HG02759 (cell line): Measurements from ENCODE around the gene DNAJB2.

Experiments used
- ATAC-seq: cut with Tn5 transposase; IDR thresholded peaks from one replicate; pipeline ENCODE4 v1.9.1; 2021; ENCODE audit warnings: mild to moderate bottlenecking, moderate library complexity; ENCODE audit not compliant: unreplicated experiment

DNAJB2 gene

DNA sequence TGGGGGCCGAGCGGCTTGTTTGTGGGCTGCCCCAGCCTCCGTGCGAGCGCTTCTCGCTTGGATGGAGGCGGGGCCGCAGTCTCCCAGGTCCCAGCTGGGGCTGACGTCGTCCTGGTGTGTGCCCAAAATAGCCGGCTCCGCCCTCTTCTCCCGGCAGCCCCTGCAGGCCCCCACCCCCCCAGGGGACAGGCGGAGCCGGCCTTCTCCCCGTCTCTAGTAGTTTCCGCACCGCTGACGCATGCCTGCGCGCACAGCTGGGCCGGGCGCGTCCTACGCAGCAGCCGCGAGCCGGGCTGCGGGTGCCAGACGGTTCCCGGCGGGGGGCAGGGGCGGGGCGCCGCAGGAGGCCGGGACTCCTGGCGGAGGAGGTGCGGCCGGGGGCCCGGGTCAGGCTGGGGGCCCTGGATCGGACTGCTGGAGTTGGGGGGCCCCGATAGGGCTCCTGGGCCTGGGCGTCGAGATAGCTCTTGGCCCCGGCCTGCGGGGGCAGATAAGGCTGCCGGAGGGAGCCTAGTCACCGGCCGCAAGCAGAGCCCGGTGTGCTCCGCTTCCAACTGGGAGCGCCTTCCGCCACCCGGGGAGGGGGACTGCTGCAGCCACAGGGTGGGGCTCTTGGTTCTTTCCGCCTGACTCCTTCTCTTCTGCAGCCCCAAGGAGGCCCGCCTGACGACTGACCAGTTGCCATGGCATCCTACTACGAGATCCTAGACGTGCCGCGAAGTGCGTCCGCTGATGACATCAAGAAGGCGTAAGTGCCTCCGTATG is at the start of gene DNAJB2:
Gene DNAJB2 (plus strand): TSS at position 216 of the 765 bp plus-strand sequence. CDS start 468 bp downstream, at position 684.
- peak; percentile 90 for ATAC-seq

DNA sequence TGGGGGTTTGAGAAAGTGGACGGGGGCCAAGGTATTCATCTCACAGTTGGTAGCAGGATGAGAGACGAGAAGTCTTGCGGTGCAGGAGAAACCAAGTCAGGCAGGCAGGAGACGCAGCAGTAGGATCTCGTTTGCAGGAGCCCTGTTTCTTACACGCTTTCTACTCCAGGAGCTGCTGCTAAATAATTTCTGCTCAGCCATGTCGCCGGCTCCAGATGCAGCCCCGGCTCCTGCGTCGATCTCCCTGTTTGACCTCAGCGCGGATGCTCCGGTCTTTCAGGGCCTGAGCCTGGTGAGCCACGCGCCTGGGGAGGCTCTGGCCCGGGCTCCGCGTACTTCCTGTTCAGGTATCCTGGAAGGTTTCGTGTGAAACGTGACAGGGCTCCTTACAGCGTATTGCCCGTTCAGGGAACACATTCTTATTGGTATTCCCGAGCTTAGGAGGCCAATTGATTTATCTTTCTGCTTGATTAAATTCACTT is 49.1 kb upstream of the DNAJB2 start:
- peak; percentile 0 for ATAC-seq

DNA sequence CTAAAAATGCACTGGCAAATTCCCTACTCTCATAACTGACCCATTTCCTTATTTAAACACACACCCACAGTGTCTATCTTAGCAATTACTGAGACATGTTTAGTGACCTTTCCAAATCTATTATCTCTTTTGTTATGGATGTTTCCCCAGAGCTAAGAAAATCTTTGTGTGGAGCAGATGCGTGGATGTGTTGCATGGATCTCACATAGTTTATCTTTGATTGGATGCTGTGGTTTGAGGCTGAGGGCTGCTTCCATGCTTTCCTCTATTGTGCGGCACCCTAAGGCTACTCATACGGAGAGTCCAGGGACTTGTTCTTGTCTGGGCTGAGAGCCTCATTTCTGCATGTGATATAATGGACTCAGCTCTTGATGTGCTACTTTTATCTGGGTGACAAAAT is 44.8 kb upstream of the DNAJB2 start:
- ATAC-seq: no peak

DNA sequence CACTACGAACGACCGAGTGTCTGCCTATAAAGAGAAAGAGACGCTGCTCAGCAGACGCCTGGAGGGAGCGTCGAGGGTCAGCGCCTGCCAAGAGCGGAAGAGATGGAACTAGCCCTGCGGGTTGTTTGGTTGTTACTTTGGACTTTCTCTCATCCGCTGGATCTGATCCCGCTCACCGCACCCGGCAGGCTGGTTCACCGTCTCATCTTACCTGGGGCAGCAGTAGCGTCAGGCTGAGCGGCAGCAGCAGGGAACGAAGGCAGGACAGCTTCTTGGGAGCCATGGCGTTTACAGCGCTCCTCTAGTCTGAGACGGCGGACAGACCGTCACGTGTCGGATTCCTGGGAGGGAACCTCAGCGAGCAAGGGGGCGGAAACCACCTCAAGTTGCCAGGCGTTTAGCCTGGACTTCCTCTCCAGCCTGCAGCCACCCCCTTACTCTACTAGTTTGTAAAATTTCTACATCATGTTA is 35.8 kb upstream of the DNAJB2 start:
- ATAC-seq: no peak

DNA sequence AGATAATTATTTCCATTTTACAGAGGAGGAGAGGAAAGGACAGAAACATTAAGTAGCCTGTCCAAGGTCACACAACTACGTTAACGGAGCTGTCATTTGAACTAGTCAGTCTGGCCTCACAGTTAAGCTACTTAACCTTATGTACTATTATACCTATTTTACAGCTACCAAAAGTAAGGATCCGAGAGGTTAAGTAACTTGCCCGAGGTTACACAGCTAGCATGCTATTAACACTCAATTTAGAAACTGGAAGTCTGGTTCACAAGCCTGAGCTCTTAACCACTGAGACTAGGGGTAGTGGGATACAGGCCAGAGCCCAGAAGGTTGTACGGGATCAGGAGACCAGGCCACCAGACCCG is 34.4 kb upstream of the DNAJB2 start:
- no peak for ATAC-seq

DNA sequence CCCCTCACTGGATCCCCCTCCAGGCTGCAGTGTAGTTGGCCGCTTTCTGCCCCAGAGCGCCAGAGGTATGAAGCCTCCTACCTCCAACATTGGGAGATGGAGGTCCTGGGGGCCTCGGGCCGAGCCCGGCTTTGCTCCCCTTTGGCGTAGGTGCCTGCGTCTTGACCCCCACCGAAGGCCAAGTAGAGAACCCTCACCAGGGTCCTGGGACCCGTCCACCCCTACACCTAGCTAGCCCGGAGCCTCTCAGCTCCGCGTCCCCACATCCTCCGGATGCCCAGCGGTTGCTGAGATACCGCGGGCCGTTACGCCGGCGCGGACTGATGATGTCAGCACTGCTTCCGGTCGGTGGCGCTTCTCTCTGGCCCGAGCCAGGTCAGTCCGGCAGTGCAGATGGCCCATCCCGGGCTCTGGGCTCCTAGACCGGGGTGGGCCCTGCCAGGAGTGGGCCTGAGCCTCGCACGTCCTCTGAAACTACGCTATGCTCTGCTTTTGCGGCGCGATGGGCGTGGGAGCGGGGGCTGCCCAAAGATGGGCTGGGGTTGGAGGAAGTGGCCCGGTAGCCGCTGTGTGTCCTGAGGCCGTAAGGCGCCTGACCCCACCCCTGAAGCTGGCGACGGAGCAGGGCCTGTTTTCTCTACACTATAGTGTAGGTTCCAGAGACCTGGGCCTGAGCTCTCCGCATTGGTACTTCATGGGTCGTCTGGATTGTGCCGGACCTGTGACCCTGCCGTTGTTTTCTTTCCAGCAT is 33.8 kb upstream of the DNAJB2 start, which contains the start of the genes GLB1L and STK16:
Gene GLB1L (minus strand): TSS at position 297 of the 751 bp plus-strand sequence. CDS start 1,871 bp downstream, outside the sequence.
Gene STK16 (plus strand): TSS at position 332 of the 751 bp plus-strand sequence. CDS start 521 bp downstream, outside the sequence.
- ATAC-seq: peak; percentile 79

DNA sequence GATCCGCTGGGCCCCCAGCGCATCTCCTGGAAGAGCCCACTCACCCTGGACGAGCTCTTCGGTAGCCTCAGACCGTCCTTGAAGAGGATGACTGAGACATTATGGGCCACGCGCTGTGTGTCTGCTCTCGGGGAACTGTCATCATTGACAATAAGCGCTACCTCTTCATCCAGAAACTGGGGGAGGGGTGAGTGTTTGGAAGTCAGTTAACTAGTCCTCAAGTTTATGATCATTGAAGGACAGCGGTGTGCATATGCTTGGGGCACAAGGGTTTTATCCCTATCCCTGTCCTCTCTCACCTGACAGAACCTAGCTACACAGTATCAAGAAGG is 33.3 kb upstream of the DNAJB2 start:
- no peak for ATAC-seq

DNA sequence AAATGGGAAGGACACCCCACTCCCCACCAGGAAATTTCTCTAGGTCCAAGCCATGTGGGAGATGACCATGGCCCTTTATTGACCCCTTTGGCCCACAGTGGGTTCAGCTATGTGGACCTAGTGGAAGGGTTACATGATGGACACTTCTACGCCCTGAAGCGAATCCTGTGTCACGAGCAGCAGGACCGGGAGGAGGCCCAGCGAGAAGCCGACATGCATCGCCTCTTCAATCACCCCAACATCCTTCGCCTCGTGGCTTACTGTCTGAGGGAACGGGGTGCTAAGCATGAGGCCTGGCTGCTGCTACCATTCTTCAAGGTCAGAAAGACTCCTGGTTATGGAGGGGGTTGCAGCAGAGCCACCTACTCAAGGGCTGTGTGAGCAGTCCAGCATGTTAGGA is 32.6 kb upstream of the DNAJB2 start:
- no peak for ATAC-seq

DNA sequence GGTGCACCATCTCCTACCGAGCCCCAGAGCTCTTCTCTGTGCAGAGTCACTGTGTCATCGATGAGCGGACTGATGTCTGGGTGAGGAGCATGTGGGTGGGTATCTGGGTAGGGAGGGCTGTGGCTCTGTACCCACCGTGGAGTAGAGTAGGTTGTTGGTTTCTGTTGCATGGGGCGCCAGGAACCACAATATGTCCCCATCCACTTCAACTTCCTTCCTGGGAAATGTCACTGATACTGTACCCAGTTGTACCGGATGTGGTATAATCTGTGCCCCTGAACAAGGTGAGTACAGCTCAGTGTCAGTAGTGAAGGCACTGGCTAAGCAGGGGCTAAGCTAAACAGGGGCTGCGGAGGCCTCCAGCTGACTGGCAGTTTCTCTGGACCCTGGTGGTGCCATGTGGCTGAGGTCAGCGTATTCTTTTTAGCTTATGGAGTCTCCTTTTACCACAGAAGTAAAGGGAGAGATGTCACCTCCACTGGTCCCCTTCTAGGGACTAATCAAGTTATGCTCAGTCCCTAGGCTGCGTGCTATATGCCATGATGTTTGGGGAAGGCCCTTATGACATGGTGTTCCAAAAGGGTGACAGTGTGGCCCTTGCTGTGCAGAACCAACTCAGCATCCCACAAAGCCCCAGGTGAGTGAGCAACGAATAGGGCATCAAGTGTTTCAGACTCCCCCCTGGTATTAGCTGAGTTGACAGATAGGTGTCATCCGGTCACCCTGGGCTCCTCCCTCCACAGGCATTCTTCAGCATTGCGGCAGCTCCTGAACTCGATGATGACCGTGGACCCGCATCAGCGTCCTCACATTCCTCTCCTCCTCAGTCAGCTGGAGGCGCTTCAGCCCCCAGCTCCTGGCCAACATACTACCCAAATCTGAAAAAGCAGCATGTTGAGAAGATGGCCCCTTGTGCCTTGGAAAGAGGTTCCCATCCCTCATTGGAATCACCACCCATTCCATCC is 31.2 kb upstream of the DNAJB2 start:
- no peak for ATAC-seq

DNA sequence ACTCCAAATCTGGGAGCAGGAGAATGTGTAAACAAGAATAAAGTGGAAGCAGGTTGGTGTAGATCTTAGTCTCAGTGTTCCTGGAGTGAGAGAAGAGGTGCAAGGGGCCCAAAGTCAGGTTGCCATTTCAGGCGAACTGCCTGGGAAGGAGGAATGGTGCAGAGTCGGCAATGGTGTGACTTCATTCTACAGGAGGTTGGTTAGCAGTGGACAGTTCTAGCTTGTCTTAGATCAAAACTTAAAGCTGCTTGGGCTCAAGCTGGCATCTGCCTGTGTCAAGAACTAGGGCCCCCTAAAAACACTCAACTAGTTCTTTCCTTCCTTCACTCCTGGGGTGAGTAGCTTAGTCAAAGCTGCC is 30.3 kb upstream of the DNAJB2 start:
- ATAC-seq: no peak

DNA sequence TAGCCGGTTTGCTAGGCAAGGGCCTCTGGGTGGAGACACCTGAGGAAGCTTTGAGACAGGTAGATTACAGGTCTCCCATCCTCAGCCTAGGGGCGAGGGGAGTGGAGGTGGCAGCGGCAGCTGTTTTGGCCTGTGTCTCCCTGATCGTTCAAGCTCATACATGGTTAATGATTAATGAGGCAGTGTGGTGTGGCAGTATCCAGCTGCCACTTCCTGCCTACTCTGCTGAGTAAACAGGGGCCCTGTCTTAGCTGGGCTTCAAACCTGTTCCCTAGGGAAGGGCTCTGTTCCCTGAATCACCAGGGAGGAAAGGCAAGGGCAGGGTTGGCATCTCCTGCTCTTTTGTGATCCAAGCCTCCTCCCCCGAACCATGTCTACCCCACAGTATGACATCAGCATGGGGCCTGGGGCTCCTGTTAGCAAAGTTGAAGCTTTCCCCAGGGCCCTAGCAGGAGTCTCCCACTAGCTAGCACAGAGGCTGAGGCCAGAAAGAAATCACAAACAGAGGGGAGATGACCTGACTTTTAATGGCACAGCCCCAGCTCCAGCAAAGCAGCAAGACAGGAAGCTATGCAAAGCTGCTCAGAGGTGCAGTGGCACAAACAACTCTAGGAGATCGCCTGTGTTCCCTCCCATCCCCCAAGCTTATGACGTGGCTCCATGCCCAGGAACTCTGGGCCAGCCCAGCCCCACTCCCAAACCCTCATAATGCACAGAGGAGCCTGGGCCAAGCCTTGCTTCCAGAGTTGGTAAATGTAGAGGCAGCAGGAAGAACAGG is 29.8 kb upstream of the DNAJB2 start:
- peak; percentile 52 for ATAC-seq

DNA sequence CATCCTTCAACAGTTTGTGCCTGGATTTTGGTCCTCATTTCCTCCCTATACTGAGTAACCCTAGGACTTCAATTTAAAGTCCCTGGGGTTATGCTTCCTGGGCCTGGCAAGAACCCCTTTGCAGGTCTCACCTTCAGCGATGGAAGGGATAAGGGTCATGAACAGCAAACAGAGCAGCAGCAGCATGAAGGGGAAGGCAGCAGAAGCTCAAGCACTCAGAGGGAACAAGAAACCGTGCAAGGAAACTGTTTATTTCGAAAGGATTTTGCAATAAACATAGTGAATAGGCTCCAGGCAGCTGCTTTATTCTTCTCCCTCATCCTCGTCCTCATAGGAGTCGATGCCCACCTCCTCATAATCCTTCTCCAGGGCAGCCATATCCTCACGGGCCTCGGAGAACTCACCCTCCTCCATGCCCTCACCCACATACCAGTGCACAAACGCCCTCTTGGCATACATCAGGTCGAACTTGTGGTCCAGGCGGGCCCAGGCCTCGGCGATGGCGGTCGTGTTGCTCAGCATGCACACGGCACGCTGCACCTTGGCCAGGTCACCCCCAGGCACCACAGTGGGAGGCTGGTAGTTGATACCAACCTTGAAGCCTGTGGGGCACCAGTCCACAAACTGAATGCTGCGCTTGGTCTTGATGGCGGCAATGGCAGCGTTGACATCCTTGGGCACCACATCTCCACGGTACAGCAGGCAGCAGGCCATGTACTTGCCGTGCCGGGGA is 29.0 kb upstream of the DNAJB2 start:
- ATAC-seq: no peak

DNA sequence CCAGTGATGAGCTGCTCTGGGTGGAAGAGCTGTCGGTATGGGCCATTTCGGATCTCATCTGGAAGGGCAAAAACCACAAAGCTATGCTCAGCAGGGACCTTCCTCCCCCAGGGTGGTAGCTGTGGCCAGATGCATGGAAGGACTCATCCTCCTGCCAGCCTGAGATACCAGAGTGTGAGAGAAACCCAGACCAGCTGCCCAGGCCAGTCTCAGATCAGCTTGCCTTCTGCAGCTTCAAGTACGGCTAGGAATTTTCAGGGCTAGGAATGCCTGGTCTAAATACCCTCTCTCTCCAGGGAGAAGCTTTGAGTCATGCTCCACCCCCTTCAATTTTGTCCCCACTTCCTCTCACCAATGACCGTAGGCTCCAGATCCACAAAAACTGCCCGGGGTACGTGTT is 27.5 kb upstream of the DNAJB2 start:
- ATAC-seq: no peak

DNA sequence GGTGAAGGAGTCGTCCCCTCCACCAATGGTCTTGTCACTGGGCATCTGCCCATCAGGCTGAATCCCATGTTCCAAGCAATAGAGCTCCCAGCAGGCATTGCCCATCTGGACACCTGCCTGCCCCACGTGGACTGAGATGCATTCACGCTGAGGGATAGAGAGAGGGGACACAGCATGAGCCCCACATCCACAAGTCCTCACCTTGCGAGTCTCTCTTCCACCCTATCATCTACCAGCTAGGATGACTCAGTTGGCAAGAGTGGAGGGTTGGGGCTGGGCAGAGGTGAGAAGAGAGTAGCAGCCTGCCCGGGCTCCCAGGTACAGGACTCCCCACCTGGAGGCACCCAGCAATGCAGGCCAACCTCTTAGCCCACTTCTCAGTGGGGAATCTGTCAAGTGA is 27.1 kb upstream of the DNAJB2 start:
- ATAC-seq: no peak

DNA sequence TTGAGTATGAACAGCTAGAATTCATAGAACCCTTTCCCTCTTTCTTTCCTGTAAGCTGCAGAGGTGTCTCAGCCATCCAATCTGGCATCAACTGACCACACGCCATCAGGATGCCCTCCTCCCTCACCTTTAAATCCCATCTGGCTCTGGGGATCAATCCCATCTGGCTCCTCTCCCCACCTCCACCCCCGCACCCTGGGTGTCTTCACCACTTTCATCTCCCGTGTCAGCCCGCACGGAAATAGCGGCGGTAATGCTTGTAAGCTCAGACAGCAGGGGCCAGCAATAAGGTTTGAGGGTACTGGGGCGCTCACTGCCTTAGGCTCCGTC is 26.6 kb upstream of the DNAJB2 start:
- no peak for ATAC-seq

DNA sequence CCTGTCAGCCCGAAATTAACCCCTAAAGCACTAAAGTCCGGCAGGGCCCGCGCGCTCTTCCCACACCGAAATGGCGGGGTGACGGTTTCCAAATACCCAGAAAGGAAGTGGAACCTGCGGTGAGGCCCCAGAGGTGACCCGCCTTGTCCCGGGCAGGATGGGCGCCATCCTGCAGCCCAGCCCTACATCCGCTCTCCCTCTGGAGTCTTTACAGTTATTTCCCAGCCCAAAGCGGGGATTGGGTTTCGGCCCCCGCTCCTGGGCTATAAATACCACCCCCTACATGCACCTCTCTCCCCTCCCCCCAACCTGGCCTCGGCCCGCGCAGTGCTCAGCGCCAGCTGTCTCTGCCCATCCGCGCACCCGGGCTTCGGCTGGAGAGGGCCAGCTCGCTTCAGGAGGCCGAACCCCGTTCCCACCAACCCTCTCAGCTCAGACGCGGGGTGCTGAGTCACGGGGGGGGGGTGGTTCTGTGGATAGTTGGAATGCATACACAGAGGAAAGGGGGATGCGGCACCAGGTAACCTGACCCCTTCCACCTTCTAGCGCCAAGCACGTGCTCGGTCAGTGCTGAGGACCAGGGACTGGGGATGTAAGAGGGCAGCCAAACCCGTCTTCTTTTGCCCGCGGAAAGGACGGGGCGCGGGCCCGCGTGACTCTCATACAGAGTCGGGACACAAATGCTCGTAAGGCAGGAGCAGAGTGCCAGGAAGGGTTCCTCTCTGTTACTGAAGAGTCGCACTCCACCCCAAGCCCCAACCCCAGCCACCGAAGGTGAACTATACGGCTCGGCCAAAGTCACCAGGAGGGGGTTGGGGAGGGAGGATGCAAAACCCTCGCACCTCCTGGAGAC is 26.0 kb upstream of the DNAJB2 start, which contains the start of gene TUBA4B:
Gene TUBA4B (plus strand): TSS at position 344 of the 853 bp plus-strand sequence. CDS start 165 bp downstream, at position 509.
- peak; percentile 11 for ATAC-seq

DNA sequence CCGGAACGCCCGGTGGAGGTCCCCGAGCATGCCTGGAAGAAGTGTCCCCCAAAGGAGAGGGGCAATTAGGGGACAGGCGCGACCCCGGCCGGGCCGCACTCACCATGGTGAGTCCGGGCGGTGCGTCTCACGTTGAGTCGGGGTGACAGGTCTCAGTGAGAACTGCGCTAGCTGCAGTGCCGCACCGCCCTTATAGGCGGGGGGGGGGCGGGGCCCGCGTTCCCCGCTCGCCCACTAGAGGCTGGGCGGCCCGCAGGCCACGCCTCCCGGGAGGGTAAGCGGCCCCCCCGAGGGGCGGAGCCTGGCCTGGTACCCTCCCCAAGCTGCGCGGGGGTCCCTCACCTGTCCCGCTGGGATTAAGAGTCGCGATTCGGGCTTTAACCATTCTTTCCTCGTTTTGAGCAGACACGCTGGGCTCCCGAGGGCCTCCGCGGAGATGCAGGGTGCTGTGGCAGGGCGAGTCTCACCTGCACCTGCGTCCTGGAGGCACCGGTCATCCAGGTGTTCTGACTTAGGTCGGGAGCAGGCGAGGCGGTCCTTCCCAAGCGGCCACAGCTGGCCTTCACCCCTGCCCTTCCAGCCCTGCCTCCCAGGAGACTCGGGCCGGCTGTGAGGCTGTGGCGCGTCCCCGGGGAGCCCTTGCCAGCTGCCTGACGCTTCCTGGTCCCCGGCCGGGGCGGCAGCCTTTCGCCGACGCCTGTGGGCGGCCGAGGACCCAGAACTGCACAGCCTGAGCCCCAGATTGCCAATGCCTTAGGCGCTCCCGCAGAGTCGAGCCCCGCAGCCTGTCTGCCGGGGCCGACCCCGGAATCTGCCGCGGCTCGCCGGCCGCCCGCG is 25.2 kb upstream of the DNAJB2 start, which contains the start of gene TUBA4A:
Gene TUBA4A (minus strand): TSS at position 166 of the 837 bp plus-strand sequence. CDS start 60 bp downstream, at position 106.
- peak; percentile 58 for ATAC-seq
